NCI-H2107 treated with DMSO at 0.1 percent for 48 hours (cell line): Measurements from ENCODE around the gene CELF2.
"Not testable (repeated sequence)": the region's sequence is repeated elsewhere in the genome, so short reads cannot be mapped to it uniquely, and the experiment has no call there.

Experiments used
- DNase-seq: peaks from one replicate; lab custom pipeline; 2025; ENCODE audit not compliant: unreplicated experiment; lab: John Stamatoyannopoulos, UW

The CELF2 gene

GRCh38 chr10:11168423-11169090 lies 150.9 kb downstream of the CELF2 start:
- DNase-seq = no peak

- no peak for DNase-seq
These were observed 152.3 kb downstream of the CELF2 start for GRCh38 chr10:11169976-11170375.

GRCh38 chr10:11170574-11170973 lies 152.9 kb downstream of the CELF2 start:
- no peak for DNase-seq

GRCh38 chr10:11170993-11171851 lies 153.6 kb downstream of the CELF2 start:
- DNase-seq = no peak

GRCh38 chr10:11173042-11173441 lies 155.4 kb downstream of the CELF2 start:
- no peak for DNase-seq

- DNase-seq = no peak
These were observed 158.2 kb downstream of the CELF2 start for GRCh38 chr10:11175823-11176243.

GRCh38 chr10:11176746-11177145 lies 159.1 kb downstream of the CELF2 start:
- DNase-seq = no peak

GRCh38 chr10:11177381-11177780 lies 159.7 kb downstream of the CELF2 start:
- DNase-seq = no peak

GRCh38 chr10:11177926-11178471 lies 160.3 kb downstream of the CELF2 start:
- DNase-seq = no peak

GRCh38 chr10:11178606-11179515 lies 161.2 kb downstream of the CELF2 start:
- DNase-seq = no peak

GRCh38 chr10:11179516-11180105 lies 161.9 kb downstream of the CELF2 start:
- DNase-seq = no peak

- no peak for DNase-seq
These were observed 162.6 kb downstream of the CELF2 start for GRCh38 chr10:11180228-11180627.

GRCh38 chr10:11181978-11182377 lies 164.3 kb downstream of the CELF2 start:
- no peak for DNase-seq

GRCh38 chr10:11183015-11183414 lies 165.3 kb downstream of the CELF2 start:
- DNase-seq = no peak

GRCh38 chr10:11184093-11184492 lies 166.4 kb downstream of the CELF2 start:
- no peak for DNase-seq

- not testable (repeated sequence) for DNase-seq
These were observed 167.5 kb downstream of the CELF2 start for GRCh38 chr10:11185128-11185665.

GRCh38 chr10:11186374-11186773 lies 168.7 kb downstream of the CELF2 start:
- DNase-seq = no peak

GRCh38 chr10:11189582-11190376 lies 172.1 kb downstream of the CELF2 start:
- no peak for DNase-seq

- DNase-seq = no peak
These were observed 173.5 kb downstream of the CELF2 start for GRCh38 chr10:11191190-11191589.

GRCh38 chr10:11191678-11192077 lies 174.0 kb downstream of the CELF2 start:
- DNase-seq = no peak
